ENCODE results near the gene SLC9A8. TPM values are rescaled to one million over a fixed set of nuclear protein-coding genes. Genes with fewer than 3 reads are reported as not detected.

Gene SLC9A8
- total and polyA plus RNA-seq, 2 donors (not counting 3 experiments of a cell fraction or from before 2014, with no cell fraction given) = 5.1 to 14.4 TPM

- Histone ChIP-seq H3K27me3 (ENCODE audit: control insufficient read depth in 2 of 2, insufficient read depth in 2 of 2, low read length in 2 of 2) (no peaks in the 10 kb centered on the region), H3K9me1 (replicated peaks; ENCODE audit: control insufficient read depth, extremely low read depth, insufficient read depth, low read length) (no peaks in the 10 kb centered on the region), H4K20me1 (replicated peaks; ENCODE audit: control insufficient read depth, extremely low read depth, insufficient read depth, low read length) (no peaks in the 10 kb centered on the region), H3K4me2 (ENCODE audit: insufficient read depth, low read length) (no peak overlapping the region), H2AFZ (ENCODE audit: low read depth, low read length) (no peak overlapping the region), H3K9me3 (replicated peaks; ENCODE audit: control insufficient read depth, insufficient read depth, low read length) (no peaks in the 10 kb centered on the region), H3K27ac (ENCODE audit: insufficient read depth, low read depth, low read length) (no peak overlapping the region), H3K4me1 (ENCODE audit: control insufficient read depth, extremely low read depth, insufficient read depth, low read length) (peaks cover 20% of the 10 kb centered on the region), H3K36me3 (ENCODE audit: control insufficient read depth in 2 of 2, extremely low read depth in 1 of 2, insufficient read depth in 2 of 2, low read length in 2 of 2) (no peaks in the 10 kb centered on the region), H3K9ac (replicated peaks; ENCODE audit: extremely low read depth, insufficient read depth, low read length) (no peak overlapping the region), H3K4me3 (replicated peaks in 1 of 3; ENCODE audit: insufficient read depth in 1 of 3, low read depth in 1 of 3, low read length in 3 of 3) (no peak overlapping the region), H3K79me2 (ENCODE audit: control insufficient read depth, insufficient read depth, low read length) (no peaks in the 10 kb centered on the region)
- ChIA-PET CTCF (interaction anchor here (0.6 to 6.6 kb wide), 5 partner anchors 10 to 351 kb away, joined by 3 to 60 read pairs (median 4); no protein-coding TSS in a partner anchor), POLR2A (no interaction called here)
- dilution Hi-C loops (cut with MboI; ENCODE audit: extremely low pct_ligation_motif_present, low sequenced_read_pairs) = no loop called here
- DNase-seq (ENCODE audit: low read depth, low spot score) = no peak
- BruUV-seq (replicated peaks) = no TSS peak
- TF ChIP-seq EZH2 (IDR thresholded peaks at IDR 0.05; ENCODE audit: borderline replicate concordance, low read depth, low read length, severe bottlenecking) (no peak), MAX (IDR thresholded peaks at IDR 0.05; ENCODE audit: insufficient read depth, insufficient read length) (no peak), POLR2A (IDR thresholded peaks at IDR 0.05; ENCODE audit: low read depth, low read length) (no peak), GATA2 (IDR thresholded peaks at IDR 0.05; ENCODE audit: insufficient read depth, insufficient read length, low read depth, low read length) (no peak), JUN (IDR thresholded peaks at IDR 0.05; ENCODE audit: borderline replicate concordance, insufficient read depth, insufficient read length, low read depth) (no peak), MYC (IDR thresholded peaks at IDR 0.05; ENCODE audit: low read depth, low read length) (no peak)
- FAIRE-seq = no peak
- intact Hi-C loops (cut with micrococcal nuclease) = no loop called here
Measured at GRCh38 chr20:49892260-49892659, 79.6 kb downstream of the SLC9A8 start.

GRCh38 chr20:49892817-49893216 is 80.2 kb downstream of the SLC9A8 start:
- Histone ChIP-seq H4K20me1 (replicated peaks; ENCODE audit: control insufficient read depth, extremely low read depth, insufficient read depth, low read length) (no peaks in the 10 kb centered on the region), H3K9me3 (replicated peaks; ENCODE audit: control insufficient read depth, insufficient read depth, low read length) (no peaks in the 10 kb centered on the region), H3K27ac (ENCODE audit: insufficient read depth, low read depth, low read length) (no peak overlapping the region), H3K27me3 (ENCODE audit: control insufficient read depth in 2 of 2, insufficient read depth in 2 of 2, low read length in 2 of 2) (no peaks in the 10 kb centered on the region), H3K9me1 (replicated peaks; ENCODE audit: control insufficient read depth, extremely low read depth, insufficient read depth, low read length) (no peaks in the 10 kb centered on the region), H3K4me3 (replicated peaks in 1 of 3; ENCODE audit: insufficient read depth in 1 of 3, low read depth in 1 of 3, low read length in 3 of 3) (no peak overlapping the region), H3K79me2 (ENCODE audit: control insufficient read depth, insufficient read depth, low read length) (no peaks in the 10 kb centered on the region), H2AFZ (ENCODE audit: low read depth, low read length) (no peak overlapping the region), H3K4me1 (ENCODE audit: control insufficient read depth, extremely low read depth, insufficient read depth, low read length) (peaks cover 20% of the 10 kb centered on the region), H3K9ac (replicated peaks; ENCODE audit: extremely low read depth, insufficient read depth, low read length) (no peak overlapping the region), H3K36me3 (ENCODE audit: control insufficient read depth in 2 of 2, extremely low read depth in 1 of 2, insufficient read depth in 2 of 2, low read length in 2 of 2) (no peaks in the 10 kb centered on the region), H3K4me2 (ENCODE audit: insufficient read depth, low read length) (no peak overlapping the region)
- intact Hi-C loops (cut with micrococcal nuclease) (loop anchor here (1.0 kb wide), 1 partner anchor 282 kb away; no protein-coding TSS in a partner anchor), dilution Hi-C loops (cut with MboI; ENCODE audit: extremely low pct_ligation_motif_present, low sequenced_read_pairs) (no loop called here)
- no peak for TF ChIP-seq MAX (IDR thresholded peaks at IDR 0.05; ENCODE audit: insufficient read depth, insufficient read length)
- TF ChIP-seq JUN (IDR thresholded peaks at IDR 0.05; ENCODE audit: borderline replicate concordance, insufficient read depth, insufficient read length, low read depth) = no peak
- no peak for TF ChIP-seq EZH2 (IDR thresholded peaks at IDR 0.05; ENCODE audit: borderline replicate concordance, low read depth, low read length, severe bottlenecking)
- no peak for TF ChIP-seq POLR2AphosphoS5 (IDR thresholded peaks at IDR 0.05; ENCODE audit: insufficient read depth, low read depth, low read length)
- no peak for TF ChIP-seq FOS (IDR thresholded peaks at IDR 0.05; ENCODE audit: borderline replicate concordance, insufficient read depth, low read length)
- no peak for TF ChIP-seq CTCF (IDR thresholded peaks at IDR 0.05; ENCODE audit: extremely low read depth in 1 of 2, insufficient read depth in 1 of 2, low read depth in 1 of 2, low read length in 2 of 2)
- no peak for TF ChIP-seq MYC (IDR thresholded peaks at IDR 0.05; ENCODE audit: low read depth, low read length)
- no peak for TF ChIP-seq POLR2A (IDR thresholded peaks at IDR 0.05; ENCODE audit: low read depth, low read length)
- TF ChIP-seq GATA2 (IDR thresholded peaks at IDR 0.05; ENCODE audit: insufficient read depth, insufficient read length, low read depth, low read length) = no peak
- CTCF ChIA-PET = interaction anchor here (0.6 to 6.6 kb wide), 2 partner anchors 9 to 284 kb away, joined by 3 to 60 read pairs; no protein-coding TSS in a partner anchor
- POLR2A ChIA-PET = no interaction called here
- BruUV-seq (replicated peaks) = no TSS peak
- DNase-seq (ENCODE audit: low read depth, low spot score) (no peak), FAIRE-seq (no peak)

All from endothelial cell of umbilical vein (primary cell).